NCI-H1930 (cell line): Measurements from ENCODE around the gene KCNQ1OT1.

Source experiments
- DNase-seq, 2 experiments: peaks; one replicate each; lab custom pipeline; 2025; lab: John Stamatoyannopoulos, UW

Gene KCNQ1OT1

DNA sequence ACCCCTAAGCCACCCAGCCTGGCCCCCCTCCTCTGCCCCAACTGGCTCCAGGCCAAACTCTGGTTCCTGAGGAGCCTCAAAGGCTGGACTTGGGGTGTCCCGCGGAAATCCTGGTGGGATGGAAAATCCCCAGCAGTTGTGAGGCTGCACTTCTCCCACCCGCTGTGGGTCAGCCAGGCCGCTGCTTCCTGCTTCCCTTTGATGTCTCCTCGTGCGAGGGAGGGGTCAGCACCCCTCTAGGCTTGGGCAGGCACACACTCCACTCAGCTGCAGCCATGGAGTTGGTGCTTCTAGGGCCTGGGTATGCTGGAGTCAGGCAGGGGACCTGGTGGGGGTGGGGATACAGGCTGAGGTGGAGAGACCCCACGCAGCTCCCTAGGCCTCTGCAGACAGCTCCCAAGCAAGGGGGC is 12.0 kb downstream of the KCNQ1OT1 start:
- no peak for DNase-seq

DNA sequence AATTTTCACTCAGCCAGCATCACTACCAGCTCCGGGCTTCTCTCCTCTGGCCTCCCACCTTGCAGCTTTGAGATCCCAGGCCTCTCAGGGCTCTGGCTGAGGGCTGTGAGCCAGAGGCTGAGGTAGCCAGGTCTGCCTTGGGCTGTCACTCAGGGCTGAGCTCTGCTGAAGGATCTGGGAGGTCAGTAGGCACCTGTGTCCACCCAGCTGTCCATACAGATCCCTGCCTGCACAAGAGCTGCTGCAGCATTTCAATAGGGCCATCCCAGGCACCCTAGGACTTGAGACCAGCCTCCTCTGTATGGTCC is 12.6 kb downstream of the KCNQ1OT1 start:
- no peak for DNase-seq

DNA sequence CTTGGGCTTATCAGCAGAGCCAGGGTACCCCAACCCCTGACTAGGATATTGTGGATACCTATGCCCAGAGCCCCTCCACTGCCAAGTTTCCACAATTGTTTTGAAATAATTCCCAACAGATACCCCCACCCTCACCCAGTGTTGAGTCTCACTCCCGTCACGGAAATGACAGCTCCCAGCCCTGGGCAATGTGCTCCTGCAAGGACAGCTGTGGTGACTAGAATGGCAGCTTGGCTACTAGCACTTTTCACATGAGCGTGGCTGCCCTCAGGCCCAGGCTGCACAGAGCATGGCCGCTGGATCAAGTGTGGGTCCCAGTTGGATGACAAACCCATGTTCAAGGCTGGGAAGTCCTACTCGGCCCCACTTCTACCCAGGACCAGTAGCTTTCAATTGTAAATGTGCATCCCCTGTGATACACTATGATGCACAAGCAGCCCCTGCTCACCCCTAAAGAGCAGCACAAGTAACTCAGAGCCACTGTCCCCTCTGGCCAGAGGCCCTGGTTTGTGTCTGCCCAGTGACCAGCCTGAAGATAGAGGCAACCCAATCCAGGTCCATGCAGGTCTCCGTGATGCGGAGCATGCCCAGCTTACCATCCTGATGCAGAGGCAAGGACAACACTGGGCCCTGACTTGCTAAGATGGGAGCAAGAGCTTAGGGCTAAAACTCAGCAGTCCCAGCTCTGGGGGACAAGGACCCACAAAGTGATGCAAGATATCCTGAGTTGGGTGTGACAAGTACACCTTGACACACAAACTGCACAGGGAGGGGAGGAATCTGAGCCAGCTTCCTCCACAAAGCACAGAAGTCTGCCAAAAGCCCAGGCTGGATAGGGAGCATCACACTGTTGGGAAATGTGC is 13.2 kb downstream of the KCNQ1OT1 start:
- DNase-seq, result no peak

DNA sequence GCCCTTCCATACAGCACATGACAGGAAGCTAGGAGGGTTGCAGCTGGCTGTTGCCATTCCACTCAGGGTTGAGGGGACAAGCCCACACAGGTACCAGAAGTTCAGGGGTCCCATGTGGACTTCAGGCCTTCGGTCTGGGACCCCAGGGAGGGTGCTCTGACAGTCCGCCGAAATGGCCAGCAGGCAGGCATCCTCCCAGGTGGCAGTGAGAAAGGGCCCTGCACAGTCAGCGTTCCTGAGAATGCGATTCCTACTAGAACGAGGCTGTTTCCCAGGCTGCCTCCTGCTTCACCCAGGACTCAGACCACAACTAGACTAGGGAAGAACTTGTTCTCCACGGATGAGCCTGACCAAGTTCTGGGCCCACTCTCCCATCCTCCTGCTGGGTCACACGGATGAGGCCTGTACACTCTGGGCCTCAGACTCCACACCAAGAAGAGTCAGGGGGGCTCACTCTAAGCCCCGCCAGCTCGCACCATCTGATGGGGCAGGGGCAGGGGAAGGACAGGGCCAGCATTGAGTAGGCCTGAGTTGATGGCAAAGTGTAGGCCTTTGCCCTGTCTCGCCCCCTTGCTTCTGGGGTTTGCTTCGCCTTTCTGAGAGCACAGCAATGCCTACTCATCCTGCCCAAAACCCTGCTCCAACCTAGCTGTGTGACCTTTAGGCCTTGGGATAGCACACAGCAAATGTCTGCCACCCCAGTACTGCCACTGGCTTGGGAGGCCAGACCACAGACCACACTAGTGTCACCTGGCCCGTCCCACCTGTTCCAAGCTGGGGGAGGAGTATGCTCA is 14.0 kb downstream of the KCNQ1OT1 start:
- no peak for DNase-seq

DNA sequence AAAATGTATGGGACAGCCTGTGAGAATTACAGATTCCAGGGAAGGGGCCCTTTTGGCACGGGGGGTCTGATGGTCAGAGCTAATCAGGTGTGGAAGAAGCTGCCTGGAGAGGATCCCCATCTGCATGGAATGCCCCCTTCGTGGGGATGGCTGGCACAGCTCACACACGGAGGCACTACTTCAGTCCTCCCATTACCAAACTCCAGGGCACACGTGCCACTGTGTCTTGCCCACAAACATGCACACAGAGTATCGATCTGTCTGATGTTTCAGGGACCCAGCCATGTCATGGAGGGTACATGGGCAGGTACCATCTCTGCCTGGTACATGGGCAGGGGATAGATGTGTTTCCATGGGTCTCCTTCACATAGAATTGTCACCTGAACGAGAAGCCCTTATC is 14.7 kb downstream of the KCNQ1OT1 start:
- no peak for DNase-seq

DNA sequence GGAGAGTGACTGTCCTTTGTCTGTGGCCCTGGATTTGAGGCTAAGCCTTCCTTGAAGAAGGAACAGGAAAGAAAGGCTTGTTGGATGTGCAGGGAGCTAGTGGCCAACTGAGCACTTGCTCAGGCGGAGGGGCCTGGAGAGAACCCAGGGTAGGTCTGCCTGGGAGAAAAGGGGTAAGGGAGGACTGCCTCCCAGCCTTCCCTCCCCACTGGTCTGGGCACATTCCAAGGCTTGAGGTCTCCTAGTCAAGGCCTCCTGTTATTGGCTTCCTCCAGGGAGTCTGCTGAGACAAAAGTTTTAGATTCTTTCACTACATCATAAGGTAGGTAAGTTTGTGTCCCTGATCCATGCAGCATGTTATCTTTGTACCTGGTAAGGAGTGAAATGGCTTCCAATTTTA is 15.2 kb downstream of the KCNQ1OT1 start:
- DNase-seq, result no peak

DNA sequence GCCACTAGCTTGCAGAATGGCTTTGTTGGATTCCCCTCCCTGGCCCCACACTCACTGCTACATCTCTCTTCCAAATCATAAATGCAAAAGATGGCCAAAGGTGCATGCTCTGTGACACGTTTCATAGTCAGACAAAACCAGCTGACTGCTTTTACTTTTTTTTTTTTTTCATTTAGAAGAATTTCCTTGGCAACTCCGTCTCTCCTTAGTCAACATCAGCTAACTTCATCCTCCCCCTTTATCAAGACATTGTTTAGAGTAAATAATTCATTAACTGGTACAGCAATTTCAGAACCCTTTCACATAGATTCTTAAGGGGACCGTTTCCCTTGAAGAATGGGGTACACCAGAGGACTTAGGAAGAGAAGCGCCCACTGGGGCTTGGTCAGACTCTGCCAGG is 16.0 kb downstream of the KCNQ1OT1 start:
- DNase-seq, result no peak

DNA sequence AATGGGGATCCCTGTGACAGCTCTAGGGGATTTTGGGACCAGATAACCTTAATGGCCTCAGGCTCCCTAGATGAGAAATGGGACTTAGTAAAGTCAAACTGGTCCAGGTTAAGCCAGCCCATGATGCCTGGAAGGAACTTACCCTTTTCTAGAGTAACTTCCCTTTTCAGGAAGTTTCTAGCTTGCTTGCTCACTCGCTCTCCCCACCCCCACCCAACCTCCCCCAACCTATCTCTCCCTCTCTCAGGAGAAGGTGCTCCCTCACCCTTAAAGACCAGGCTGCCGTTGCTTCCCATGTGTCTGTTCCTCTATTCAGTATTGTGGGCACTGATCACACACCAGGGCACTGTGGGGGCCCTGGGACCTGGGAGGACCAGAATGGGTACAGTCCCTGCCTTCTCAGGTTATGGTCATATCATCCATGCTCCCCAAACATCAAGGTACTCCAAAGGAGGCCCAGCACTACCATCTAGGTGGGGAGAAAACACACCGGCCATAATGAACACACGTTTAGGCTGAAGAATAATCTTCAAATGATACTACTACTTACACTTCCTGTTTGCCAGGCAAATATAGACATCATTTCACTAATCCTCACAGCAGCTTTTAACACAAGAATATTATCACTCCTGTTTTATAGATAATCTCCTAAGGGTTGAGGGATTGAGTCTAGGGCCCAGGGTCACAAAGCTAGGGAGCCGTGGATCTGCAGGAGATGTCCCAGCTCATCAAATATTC is 18.2 kb downstream of the KCNQ1OT1 start:
- no peak for DNase-seq

DNA sequence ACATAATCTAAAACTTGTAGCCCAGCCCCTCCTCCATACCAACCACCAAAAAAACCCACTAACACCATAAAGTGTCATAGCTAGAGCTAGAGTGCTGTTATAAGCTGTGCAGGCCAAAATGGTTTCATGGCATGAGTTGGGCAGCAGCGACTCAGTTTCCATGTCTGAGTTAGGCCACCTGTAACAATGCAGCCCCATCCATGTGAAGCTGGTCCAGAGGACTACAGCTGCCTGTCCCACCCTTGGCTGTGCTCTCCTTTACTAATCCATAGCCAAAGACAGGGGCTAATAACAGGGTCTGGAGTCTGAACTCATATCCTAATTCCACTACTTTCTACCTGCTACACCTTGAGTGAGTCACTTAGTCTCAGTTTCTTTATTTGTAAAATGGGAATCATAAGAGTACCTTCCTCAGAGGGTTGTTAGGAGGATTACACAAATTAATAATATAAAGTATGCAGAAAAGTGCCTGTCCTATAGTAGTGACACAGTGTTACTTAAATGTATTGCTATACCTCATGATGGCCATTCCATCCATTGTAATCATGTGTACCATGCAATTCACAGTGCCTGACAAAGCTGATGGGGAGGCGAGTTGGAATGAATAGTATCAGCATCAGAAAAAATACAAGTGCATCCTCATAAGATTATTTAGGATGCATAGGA is 20.6 kb downstream of the KCNQ1OT1 start:
- no peak for DNase-seq

DNA sequence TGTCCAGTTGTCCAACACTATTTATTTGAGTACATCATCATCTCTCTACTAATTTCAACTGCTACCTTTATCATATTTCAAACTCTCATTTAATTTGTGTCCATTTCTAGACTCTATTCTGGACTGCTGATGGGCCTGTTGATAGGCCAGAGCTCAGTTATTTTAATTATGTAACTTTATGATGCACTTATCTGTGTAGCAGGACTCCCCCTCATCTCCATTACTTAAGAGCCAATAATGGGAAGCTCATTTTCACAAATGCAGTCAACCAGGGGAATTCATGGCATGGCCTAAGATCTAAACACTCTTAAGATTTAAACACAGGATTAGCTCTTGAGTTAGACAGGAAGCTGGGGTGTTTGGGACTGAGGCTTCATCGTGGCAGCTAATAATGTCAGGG is 21.4 kb downstream of the KCNQ1OT1 start:
- DNase-seq, result no peak

DNA sequence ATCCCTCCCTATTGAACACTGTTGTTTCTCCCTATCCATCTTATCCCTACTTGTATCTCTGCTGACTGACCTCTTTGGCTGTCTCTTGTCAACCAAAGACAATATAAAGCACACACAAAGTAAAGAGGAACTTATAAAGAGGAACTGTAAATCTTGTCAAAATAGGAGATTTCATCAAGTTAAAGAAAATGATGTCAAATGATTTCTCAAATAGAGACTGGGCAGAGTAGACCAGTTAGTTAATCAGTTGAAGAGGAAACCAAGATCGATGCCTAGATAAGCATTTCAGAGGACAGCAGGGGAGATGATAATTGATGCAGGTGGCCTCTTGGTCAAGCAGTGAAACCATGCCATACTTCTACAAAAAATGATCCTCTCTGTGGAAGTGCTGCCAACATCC is 22.7 kb downstream of the KCNQ1OT1 start:
- no peak for DNase-seq

DNA sequence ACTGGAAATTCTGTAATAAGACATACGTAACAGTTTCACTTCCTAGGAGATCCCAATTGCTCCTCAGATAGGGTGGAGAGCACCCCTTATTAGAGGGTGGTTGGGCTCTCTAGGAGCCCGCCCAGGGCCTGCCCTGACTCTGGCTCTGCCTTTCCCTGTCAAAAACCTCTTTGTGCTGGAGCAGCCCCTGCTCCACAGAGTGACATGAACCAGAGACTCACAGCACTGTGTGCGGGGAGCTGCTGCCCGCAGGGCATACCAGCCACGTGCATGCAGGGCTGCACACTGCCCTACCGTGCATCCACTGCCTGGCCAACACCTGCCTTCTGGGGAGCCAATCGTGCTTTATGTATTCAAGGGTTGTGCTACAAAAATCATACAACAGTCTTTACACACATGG is 24.3 kb downstream of the KCNQ1OT1 start:
- no peak for DNase-seq

DNA sequence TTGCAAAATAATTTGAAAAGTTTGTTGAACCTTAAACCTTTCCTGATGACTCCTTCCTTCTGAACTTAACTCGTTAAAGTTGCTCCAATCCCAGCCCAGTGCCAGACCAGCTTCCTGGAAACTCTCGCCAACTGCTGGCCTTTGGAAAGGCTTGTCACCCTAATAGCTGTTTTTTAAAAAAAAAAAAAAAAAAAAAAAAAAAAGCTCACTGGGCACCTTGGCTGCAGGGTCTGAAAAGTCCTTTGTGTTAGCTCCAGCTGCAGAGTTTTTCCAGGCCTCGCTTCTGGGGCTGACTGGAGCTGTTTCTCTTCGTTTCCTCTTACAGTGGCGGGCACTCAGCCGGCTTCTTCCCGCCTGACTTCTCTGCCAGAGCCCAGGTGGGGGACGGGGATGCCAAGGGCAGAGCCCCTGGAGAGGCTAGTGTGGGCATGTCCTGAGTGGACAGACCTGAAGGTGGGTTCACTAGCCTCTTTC is 25.1 kb downstream of the KCNQ1OT1 start:
- DNase-seq, result no peak

DNA sequence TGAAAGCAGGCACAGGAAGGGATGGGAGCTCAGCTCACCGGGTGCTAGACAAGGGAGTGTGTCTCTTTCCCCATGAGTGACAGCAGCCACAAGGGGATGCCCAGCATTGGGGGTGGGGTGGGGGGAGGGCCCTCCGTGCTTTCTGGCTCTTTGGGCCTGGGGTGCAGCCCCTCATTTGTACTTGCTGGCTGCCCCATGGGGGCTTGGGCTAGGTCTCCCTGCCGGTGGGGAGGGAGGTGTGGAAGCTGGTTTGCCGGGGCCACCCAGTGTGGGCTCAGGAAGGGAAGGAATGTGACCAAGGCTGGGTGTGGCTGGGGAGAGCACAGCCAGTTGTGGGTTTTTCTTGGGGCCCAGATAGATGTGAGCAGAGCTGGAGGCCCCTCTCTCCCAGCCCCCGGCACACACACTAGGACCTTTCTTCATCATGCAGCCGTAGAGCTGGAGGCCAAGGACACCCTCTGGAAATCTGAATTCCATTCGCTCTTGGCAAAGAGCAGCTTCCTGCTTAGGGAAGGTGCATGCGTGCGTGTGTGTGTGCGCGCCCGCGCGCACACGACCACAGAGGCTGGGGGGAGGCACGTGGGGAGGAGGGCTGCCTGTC is 25.8 kb downstream of the KCNQ1OT1 start:
- no peak for DNase-seq

DNA sequence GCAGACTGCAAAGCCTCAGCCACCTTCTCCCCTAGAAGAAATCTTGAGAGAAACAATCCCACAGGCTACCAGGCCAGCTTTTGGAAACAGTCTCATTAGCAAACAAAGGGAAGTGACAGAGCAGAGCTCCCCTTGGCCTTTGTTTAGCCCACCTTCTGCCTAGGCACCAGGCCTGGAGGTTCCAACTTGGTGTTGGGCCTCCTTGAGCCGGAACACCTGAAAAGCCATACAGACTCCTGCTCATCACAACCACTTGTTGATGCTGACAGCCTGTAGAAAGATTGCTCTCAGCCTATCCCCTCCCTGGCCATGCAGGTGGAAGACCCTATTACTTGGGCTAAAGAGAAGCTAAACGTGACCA is 26.6 kb downstream of the KCNQ1OT1 start:
- DNase-seq, result no peak

DNA sequence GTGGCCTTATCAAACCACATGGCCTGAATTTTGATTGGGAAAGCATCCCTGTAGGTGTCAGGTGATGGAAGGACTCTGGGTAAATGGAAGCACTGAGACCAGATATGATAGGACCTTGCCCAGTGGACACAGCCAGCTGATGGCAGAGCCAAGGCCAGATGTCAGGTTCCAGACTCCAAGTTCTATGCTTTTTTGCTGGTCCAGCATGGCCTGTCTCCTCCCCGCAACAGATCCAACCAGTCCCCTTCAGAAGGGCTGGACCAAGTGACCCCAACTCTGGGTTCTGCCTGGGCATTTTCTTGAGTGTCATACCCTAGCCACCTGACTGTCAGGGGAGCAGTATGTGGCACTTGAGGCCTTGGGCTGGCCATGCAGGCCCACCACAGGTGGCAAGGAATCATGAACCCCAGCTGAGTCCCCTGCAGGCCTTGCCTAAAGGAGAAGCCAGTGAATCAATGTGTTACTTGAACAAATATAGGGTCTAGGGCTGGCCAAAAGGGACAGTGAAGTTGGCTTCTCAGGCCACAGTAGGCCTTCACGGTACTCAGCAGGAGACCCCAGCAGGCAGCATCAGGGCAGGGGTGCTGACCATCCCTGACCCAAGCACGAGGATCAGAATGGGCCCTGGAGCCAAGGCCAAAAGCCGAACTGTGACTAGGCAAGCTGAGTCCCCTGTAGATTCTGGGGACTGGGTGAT is 27.1 kb downstream of the KCNQ1OT1 start:
- DNase-seq, result no peak

DNA sequence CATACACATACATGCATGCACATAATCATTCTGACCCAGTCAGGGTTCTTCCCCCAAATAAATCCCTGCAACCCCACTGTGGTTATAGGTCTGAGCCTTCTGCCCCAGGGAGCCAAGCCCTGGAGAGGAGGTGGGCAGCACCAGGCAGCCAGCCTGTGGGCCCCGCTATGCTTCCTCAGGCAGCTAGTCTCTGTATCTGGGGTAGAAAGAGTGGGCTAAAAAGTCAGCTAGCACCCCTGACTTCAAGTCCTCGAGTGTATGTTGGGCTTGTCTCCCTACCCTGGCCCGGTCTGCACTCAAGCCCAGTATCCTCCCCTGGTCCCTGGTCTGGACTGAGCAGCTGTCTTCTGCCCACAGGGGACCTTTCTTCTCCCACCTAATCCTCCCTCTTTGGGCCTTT is 28.0 kb downstream of the KCNQ1OT1 start:
- no peak for DNase-seq

DNA sequence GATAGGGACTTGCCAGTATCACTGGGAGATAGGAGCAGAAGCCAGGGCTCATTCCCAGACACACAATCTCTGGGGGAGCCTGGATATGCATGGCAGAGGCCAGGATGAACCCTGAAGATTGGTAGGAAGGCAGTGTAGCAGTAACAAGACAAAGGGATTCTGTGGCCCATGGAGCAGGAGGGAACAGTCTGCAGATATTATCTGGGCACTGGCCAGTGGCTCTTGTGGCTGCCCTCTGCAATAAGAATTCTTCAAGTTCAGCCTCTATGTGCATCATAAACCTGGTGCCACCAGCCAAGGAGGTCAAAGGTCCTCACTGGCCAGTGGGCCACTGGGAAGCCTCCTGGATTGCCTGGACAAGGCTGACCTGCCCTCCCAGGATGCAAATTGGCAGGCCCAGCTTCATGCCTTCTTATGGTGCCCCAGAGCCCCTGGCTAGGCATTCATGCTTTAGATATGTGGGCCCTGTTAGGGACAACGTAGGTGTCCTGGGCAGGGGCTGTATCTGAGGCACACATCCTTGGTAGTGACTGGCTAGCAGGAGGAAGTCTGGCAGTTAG is 29.2 kb downstream of the KCNQ1OT1 start:
- no peak for DNase-seq

DNA sequence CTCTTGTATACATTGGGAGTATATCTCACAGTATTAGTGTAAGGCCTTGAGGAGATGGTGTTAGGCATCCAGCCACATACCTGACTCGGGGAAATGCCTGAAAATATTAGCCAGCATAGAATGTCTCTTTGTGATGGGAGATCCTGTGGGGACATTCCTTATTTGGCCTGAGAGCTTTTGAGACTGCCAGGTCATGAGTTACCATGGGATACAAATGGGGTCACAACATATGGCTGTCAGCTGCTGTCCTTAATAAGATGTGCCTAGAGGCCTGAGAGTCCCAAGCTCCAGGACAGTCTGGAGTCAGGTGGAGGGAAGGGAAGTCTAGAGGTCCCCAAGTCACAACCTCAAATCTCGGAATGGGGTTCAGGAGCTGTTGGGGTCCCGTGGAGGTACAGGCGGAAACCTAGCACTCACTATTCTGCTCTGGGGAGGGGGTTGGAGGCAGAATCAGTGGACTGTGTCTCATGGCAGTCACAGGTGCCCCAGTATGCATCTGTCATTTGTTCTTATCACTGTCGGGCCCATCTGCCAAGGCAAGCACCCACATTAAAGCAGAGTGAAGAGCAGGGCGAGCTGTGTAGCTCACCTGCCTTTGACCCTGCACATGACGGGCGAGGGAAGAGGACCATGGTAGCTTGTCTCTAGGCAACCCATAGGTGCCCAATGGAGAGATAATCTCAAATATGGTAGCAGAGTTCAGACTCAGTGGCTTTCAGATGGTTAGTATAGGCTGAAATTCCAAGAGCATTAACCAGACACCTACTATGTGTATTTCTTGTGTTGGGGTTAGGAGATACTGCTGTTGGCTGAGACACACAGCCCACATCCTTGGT is 29.9 kb downstream of the KCNQ1OT1 start:
- no peak for DNase-seq

DNA sequence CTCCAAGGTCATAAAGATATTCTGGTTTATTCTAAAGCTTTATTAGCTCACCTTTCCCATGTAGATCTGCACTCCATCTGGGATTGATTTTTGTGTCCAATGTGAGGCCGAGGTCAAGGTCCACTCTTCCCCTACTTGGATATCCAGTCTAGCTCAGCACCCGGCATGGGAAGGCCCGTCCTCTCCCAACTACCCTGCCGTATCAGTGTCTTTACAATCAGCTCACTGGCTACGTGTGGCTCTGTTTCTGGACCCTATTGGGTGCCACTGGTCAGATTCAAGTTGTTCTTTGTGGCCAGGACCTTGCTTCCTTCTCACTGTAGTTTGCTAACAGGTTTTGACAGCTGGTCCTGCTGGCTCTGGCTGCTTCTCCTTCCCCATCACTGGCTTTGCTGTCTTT is 30.9 kb downstream of the KCNQ1OT1 start:
- DNase-seq, result no peak
